ENCODE data around the gene TSN.
"Not testable (repeated sequence)": the region's sequence is repeated elsewhere in the genome, so short reads cannot be mapped to it uniquely, and the experiment has no call there.

The TSN gene

GRCh38 chr2:121804997-121805765 lies 49.7 kb downstream of the TSN start:
- no peak for DNase-seq

DNA sequence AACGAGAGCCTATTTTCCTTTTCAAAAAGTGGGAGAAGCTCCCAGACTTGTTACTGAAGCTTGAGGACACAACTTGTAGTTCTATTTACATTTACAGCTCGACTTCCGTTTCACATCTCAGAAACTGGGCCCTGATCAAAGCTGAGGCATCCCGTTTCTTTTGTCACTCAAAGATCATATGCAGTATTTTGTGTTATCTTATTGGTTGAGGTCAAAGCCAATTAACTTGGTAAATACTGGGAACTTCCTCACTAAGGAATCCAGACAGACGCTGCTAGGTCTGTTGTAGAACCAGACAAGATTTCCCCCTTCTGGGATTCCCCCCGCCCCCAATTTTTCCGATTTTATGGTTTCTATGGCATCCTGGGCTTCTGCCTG lies 50.3 kb downstream of the TSN start:
- DNase-seq = no peak

DNA sequence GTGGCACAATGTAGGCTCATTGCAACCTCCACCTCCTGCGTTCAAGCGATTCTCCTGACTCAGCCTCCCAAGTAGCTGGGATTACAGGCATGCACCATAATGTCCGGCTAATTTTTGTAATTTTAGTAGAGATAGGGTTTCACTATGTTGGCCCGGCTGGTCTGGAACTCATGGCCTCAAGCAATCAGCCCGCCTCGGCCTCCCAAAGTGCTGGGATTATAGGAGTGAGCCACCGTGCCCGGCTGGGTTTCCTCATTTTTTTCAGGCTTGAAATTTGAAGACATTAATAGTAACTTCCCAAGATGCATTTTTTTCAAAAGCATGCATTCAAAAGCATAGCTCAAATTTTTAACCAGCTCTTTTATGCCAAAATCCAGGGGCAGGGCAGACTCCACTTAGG lies 52.3 kb downstream of the TSN start:
- DNase-seq = not testable (repeated sequence)

DNA sequence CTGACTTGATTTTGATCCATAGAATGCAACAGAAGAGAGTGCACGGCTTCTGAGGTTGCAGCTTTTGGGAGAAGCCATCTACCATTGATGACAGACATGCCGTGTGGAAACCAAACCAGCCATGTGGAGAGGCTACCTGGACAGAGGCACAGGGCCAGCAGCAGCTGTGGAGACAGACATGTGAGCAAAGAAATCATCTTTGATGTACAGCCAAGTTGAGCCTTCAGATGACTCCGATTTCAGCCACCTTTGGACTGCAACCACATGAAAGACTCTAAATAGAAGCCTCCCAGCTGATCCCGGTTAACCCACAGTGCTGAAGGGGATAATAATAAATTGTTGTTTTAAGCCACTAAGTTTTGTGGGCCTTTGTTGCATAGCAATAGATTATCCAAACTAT lies 54.2 kb downstream of the TSN start:
- DNase-seq = no peak

- DNase-seq = peak; percentile 31
Observed at GRCh38 chr2:121810959-121811853, 55.8 kb downstream of the TSN start.

GRCh38 chr2:121813083-121813482 lies 57.6 kb downstream of the TSN start:
- DNase-seq = not testable (repeated sequence)

GRCh38 chr2:121815216-121815615 lies 59.8 kb downstream of the TSN start:
- DNase-seq = no peak

- no peak for DNase-seq
Observed at GRCh38 chr2:121816797-121817196, 61.3 kb downstream of the TSN start.

DNA sequence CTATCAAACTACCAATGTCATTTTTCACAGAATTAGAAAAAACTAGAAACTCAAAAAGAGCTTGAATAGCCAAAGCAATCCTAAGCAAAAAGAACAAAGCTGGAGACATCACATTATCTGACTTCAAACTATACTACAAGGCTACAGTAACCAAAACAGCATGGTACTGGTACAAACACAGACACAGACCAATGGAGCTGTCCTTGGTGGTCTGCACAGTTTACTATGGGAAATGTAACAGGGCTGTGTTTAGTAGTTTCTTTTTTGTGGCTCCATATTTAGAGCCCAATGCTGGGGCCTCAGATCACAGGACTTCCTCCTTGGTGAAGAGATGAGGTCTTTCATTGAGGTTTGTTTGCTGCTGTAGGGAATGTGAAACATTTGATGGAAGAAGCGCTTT lies 61.9 kb downstream of the TSN start:
- DNase-seq = not testable (repeated sequence)

Data from DMS 273 treated with DMSO at 0.1 percent for 48 hours (cell line).